Stomach smooth muscle (tissue), 2 donors: Measurements from ENCODE around the gene FBXW8.

Experiments used
- H3K27ac ChIP-seq: one replicate; pipeline ENCODE4 v1.7.0; 2013; ENCODE audit warnings: mild to moderate bottlenecking, low read length, inconsistent platforms
- H3K27me3 ChIP-seq, 2 donors: one replicate each; pipeline ENCODE4 v1.7.0; 2013; ENCODE audit warnings: low read length in 2 of 2; ENCODE audit not compliant: insufficient read depth in 2 of 2, control insufficient read depth in 1 of 2
- H3K36me3 ChIP-seq, 2 donors: one replicate each; pipeline ENCODE4 v1.7.0; 2013; ENCODE audit warnings: low read length in 2 of 2; ENCODE audit not compliant: control insufficient read depth in 2 of 2, insufficient read depth in 2 of 2
- H3K4me1 ChIP-seq: one replicate; pipeline ENCODE4 v1.7.0; 2013; ENCODE audit warnings: low read length; ENCODE audit not compliant: control insufficient read depth, insufficient read depth
- H3K4me3 ChIP-seq, 2 donors: one replicate each; pipeline ENCODE4 v1.7.0; 2013; ENCODE audit warnings: low read length in 2 of 2
- H3K9ac ChIP-seq, 2 donors: one replicate each; pipeline ENCODE4 v1.7.0; 2013; ENCODE audit warnings: low read length in 2 of 2, mild to moderate bottlenecking in 1 of 2
- H3K9me3 ChIP-seq, 2 donors: one replicate each; pipeline ENCODE4 v1.7.0; 2013; ENCODE audit warnings: low read length in 2 of 2; ENCODE audit not compliant: control insufficient read depth in 2 of 2
- donor health status: healthy.
- donor health status: Pancreatic carcinoma.

Gene FBXW8

GRCh38 chr12:117042171-117042842, 131.6 kb downstream of the FBXW8 start:
- H3K27ac ChIP-seq = no peak overlapping the region
- H3K9me3 ChIP-seq = no peaks in the 10 kb centered on the region
- H3K36me3 ChIP-seq = no peaks in the 10 kb centered on the region
- H3K4me1 ChIP-seq = no peaks in the 10 kb centered on the region
- no peak overlapping the region for H3K9ac ChIP-seq
- peaks cover 2 to 3% of the 10 kb centered on the region in 2 donors for H3K27me3 ChIP-seq
- H3K4me3 ChIP-seq = no peak overlapping the region

GRCh38 chr12:117042862-117043261, 132.1 kb downstream of the FBXW8 start:
- H3K9ac ChIP-seq = no peak overlapping the region
- no peak overlapping the region for H3K4me3 ChIP-seq
- H3K27ac ChIP-seq = no peak overlapping the region
- peaks cover under 1 to 2% of the 10 kb centered on the region in 2 donors for H3K27me3 ChIP-seq
- H3K36me3 ChIP-seq = no peaks in the 10 kb centered on the region
- H3K9me3 ChIP-seq = no peaks in the 10 kb centered on the region
- H3K4me1 ChIP-seq = peaks cover under 1% of the 10 kb centered on the region

- Histone ChIP-seq H3K9ac (no peak overlapping the region), H3K27ac (no peak overlapping the region), H3K9me3 (no peaks in the 10 kb centered on the region), H3K4me3 (no peak overlapping the region), H3K27me3 (no peaks in the 10 kb centered on the region), H3K4me1 (peaks cover 11% of the 10 kb centered on the region), H3K36me3 (no peaks in the 10 kb centered on the region)
Measured at GRCh38 chr12:117044311-117044710, 133.6 kb downstream of the FBXW8 start.

GRCh38 chr12:117044790-117045159, 134.0 kb downstream of the FBXW8 start:
- Histone ChIP-seq H3K4me3 (no peak overlapping the region), H3K27ac (no peak overlapping the region), H3K4me1 (peaks cover 11% of the 10 kb centered on the region), H3K9ac (no peak overlapping the region), H3K27me3 (no peaks in the 10 kb centered on the region), H3K9me3 (no peaks in the 10 kb centered on the region), H3K36me3 (no peaks in the 10 kb centered on the region)

GRCh38 chr12:117045160-117046010, 134.6 kb downstream of the FBXW8 start:
- Histone ChIP-seq H3K9ac (no peak overlapping the region), H3K36me3 (no peaks in the 10 kb centered on the region), H3K27me3 (no peaks in the 10 kb centered on the region), H3K27ac (no peak overlapping the region), H3K4me3 (no peak overlapping the region), H3K4me1 (peaks cover 11% of the 10 kb centered on the region), H3K9me3 (no peaks in the 10 kb centered on the region)

- H3K9me3 ChIP-seq = no peaks in the 10 kb centered on the region
- H3K27ac ChIP-seq = no peak overlapping the region
- H3K9ac ChIP-seq = no peak overlapping the region
- no peak overlapping the region for H3K4me3 ChIP-seq
- peaks cover 11% of the 10 kb centered on the region for H3K4me1 ChIP-seq
- H3K36me3 ChIP-seq = no peaks in the 10 kb centered on the region
- no peaks in the 10 kb centered on the region for H3K27me3 ChIP-seq
Measured at GRCh38 chr12:117046011-117046369, 135.2 kb downstream of the FBXW8 start.

- no peak overlapping the region for H3K9ac ChIP-seq
- peaks cover 11% of the 10 kb centered on the region for H3K4me1 ChIP-seq
- H3K9me3 ChIP-seq = no peaks in the 10 kb centered on the region
- H3K27me3 ChIP-seq = no peaks in the 10 kb centered on the region
- no peaks in the 10 kb centered on the region for H3K36me3 ChIP-seq
- no peak overlapping the region for H3K27ac ChIP-seq
- H3K4me3 ChIP-seq = no peak overlapping the region
Measured at GRCh38 chr12:117046425-117046824, 135.7 kb downstream of the FBXW8 start.

- H3K4me3 ChIP-seq = no peak overlapping the region
- H3K27ac ChIP-seq = no peak overlapping the region
- no peaks in the 10 kb centered on the region for H3K36me3 ChIP-seq
- H3K9ac ChIP-seq = no peak overlapping the region
- no peaks in the 10 kb centered on the region for H3K27me3 ChIP-seq
- no peaks in the 10 kb centered on the region for H3K9me3 ChIP-seq
- H3K4me1 ChIP-seq = peaks cover 11% of the 10 kb centered on the region
Measured at GRCh38 chr12:117046861-117047530, 136.2 kb downstream of the FBXW8 start.

GRCh38 chr12:117047810-117048584, 137.2 kb downstream of the FBXW8 start:
- Histone ChIP-seq H3K4me3 (peak overlapping the region in 1 of 2 donors; percentile 44), H3K9ac (no peak overlapping the region), H3K27me3 (no peaks in the 10 kb centered on the region), H3K27ac (no peak overlapping the region), H3K4me1 (peaks cover 11% of the 10 kb centered on the region), H3K9me3 (no peaks in the 10 kb centered on the region), H3K36me3 (no peaks in the 10 kb centered on the region)

- no peaks in the 10 kb centered on the region for H3K9me3 ChIP-seq
- H3K27me3 ChIP-seq = no peaks in the 10 kb centered on the region
- H3K4me1 ChIP-seq = peaks cover 11% of the 10 kb centered on the region
- no peak overlapping the region for H3K4me3 ChIP-seq
- H3K27ac ChIP-seq = no peak overlapping the region
- no peak overlapping the region for H3K9ac ChIP-seq
- no peaks in the 10 kb centered on the region for H3K36me3 ChIP-seq
Measured at GRCh38 chr12:117048585-117048904, 137.8 kb downstream of the FBXW8 start.
